K562 (cell line): Measurements from ENCODE around the gene DLGAP1. TPM values are rescaled to one million over a fixed set of nuclear protein-coding genes. Genes with fewer than 3 reads are reported as not detected.

Experiments
- ATAC-seq: fragments of 200-7000 bp; cut with Tn5 transposase; 3 replicates; pipeline ENCODE4 v1.9.1; 2020; ENCODE audit warnings: moderate library complexity
- BruUV-seq: library from RNA; stranded (reverse); fragments of 400-500 nt; replicated peaks from 2 replicates; lab custom pipeline; 2021; lab: Mats Ljungman, UMichigan
- CTCF ChIA-PET: fragments of 300-600 bp; formaldehyde crosslinking; extraction: SDS; loops from one replicate; lab custom pipeline; 2021; ENCODE audit warnings: low intra/inter-chr PET ratio; lab: Yijun Ruan, JAX
- POLR2A ChIA-PET: fragments of 300-600, 350-650 bp; sonication (Branson Sonifier 250); formaldehyde crosslinking; extraction: SDS; loops from one replicate; lab custom pipeline; 2021; ENCODE audit warnings: antibody characterized with exemption, inconsistent platforms; lab: Yijun Ruan, JAX
- DNase-seq, 4 experiments: peaks; one replicate each; pipeline versions ENCODE4 v3.0.0 to v3.0.0-alpha.2; 2011 to 2018; ENCODE audit warnings: low spot score in 3 of 4, mixed read lengths in 3 of 4; ENCODE audit errors: extremely low read depth in 1 of 4
- FAIRE-seq: peaks from 2 replicates; lab custom pipeline; 2011; peaks lifted over from hg19 to GRCh38; lab: Jason Lieb, UNC
- H2AFZ ChIP-seq: 2 replicates; pipeline ENCODE4 v1.6.0; 2011; ENCODE audit warnings: low read depth, low read length, control low read depth, inconsistent platforms
- H3K27ac ChIP-seq: fragments of 200-600 bp; 3 replicates; pipeline ENCODE4 v1.8.0; 2011; ENCODE audit warnings: low read depth, mild to moderate bottlenecking, control low read depth, inconsistent platforms, low read length, moderate library complexity, mixed read lengths; ENCODE audit errors: extremely low read depth
- H3K27me3 ChIP-seq, 2 experiments: fragments of 300-600 bp in 1 of 2; 2 replicates in 1 of 2; 3 replicates in 1 of 2; pipeline versions ENCODE4 v1.6.0 to v1.8.0; 2011; ENCODE audit warnings: inconsistent platforms in 2 of 2, low read length in 2 of 2, mild to moderate bottlenecking in 1 of 2, mixed read lengths in 1 of 2, moderate library complexity in 1 of 2; ENCODE audit not compliant: control insufficient read depth in 2 of 2, insufficient read depth in 2 of 2
- H3K36me3 ChIP-seq: fragments of 300-600 bp; 3 replicates; pipeline ENCODE4 v1.8.0; 2011; ENCODE audit warnings: mild to moderate bottlenecking, low read length, inconsistent platforms; ENCODE audit not compliant: control insufficient read depth, insufficient read depth
- H3K4me1 ChIP-seq, 2 experiments: fragments of 200-600 bp in 1 of 2; replicated peaks in 1 of 2; 2 replicates in 1 of 2; 3 replicates in 1 of 2; pipeline versions ENCODE4 v1.5.1 to v1.8.0; 2011; ENCODE audit warnings: inconsistent platforms in 2 of 2, low read length in 2 of 2, mild to moderate bottlenecking in 1 of 2, mixed read lengths in 1 of 2, moderate library complexity in 1 of 2; ENCODE audit not compliant: control insufficient read depth in 2 of 2, insufficient read depth in 2 of 2
- H3K4me2 ChIP-seq: 2 replicates; pipeline ENCODE4 v1.6.1; 2011; ENCODE audit warnings: low read length, control low read depth, inconsistent platforms, mixed read lengths; ENCODE audit not compliant: insufficient read depth
- H3K4me3 ChIP-seq: fragments of 200-600 bp; sonication (generic), shearing (Covaris generic); 2 replicates; pipeline ENCODE4 v1.5.1; 2016; ENCODE audit warnings: control low read depth, inconsistent platforms
- H3K79me2 ChIP-seq: fragments of 200-600 bp; 3 replicates; pipeline ENCODE4 v1.8.0; 2011; ENCODE audit warnings: low read length, inconsistent platforms; ENCODE audit not compliant: control insufficient read depth, insufficient read depth
- H3K9ac ChIP-seq, 2 experiments: 2 replicates each; pipeline versions ENCODE4 v1.6.0 to v1.6.1; 2011; ENCODE audit warnings: low read depth in 2 of 2, low read length in 2 of 2, control low read depth in 1 of 2, inconsistent platforms in 1 of 2, mild to moderate bottlenecking in 1 of 2, mixed read lengths in 1 of 2; ENCODE audit not compliant: insufficient read depth in 1 of 2
- H3K9me1 ChIP-seq: one replicate; pipeline ENCODE4 v1.6.0; 2011; ENCODE audit warnings: inconsistent platforms, mild to moderate bottlenecking, low read length, moderate library complexity; ENCODE audit not compliant: control insufficient read depth, insufficient read depth
- H3K9me3 ChIP-seq: replicated peaks from 2 replicates; pipeline ENCODE4 v1.5.1; 2011; ENCODE audit warnings: low read depth, low read length, inconsistent platforms; ENCODE audit not compliant: control insufficient read depth, insufficient read depth
- H4K20me1 ChIP-seq: replicated peaks from 2 replicates; pipeline ENCODE4 v1.6.1; 2011; ENCODE audit warnings: low read length, inconsistent platforms, mixed read lengths; ENCODE audit not compliant: control insufficient read depth, insufficient read depth
- AFF4 ChIP-seq: sonication (generic); formaldehyde crosslinking; IDR thresholded peaks from 2 replicates; pipeline ENCODE4 v1.8.0; 2023; ENCODE audit warnings: mild to moderate bottlenecking, missing genetic modification reagents
- CBFA2T2 ChIP-seq: fragments of 450-650 bp; conservative IDR thresholded peaks from 2 replicates; pipeline ENCODE4 v1.6.1; 2017; ENCODE audit warnings: mild to moderate bottlenecking
- HDAC1 ChIP-seq, 2 experiments: fragments of 450-650 bp; IDR thresholded peaks; 2 replicates each; pipeline ENCODE4 v1.6.1; 2016 to 2017; ENCODE audit warnings: inconsistent platforms in 1 of 2, mild to moderate bottlenecking in 1 of 2, moderate library complexity in 1 of 2
- NFXL1 ChIP-seq: fragments of 450-650 bp; formaldehyde crosslinking; IDR thresholded peaks from 2 replicates; pipeline ENCODE4 v1.4.0; 2021; ENCODE audit warnings: mild to moderate bottlenecking
- NR2F6 ChIP-seq: fragments of 450-650 bp; formaldehyde crosslinking; IDR thresholded peaks from 2 replicates; pipeline ENCODE4 v1.4.0; 2020; ENCODE audit warnings: mild to moderate bottlenecking
- ZFP91 ChIP-seq: sonication (generic); formaldehyde crosslinking; IDR thresholded peaks from 2 replicates; pipeline ENCODE4 v1.8.0; 2022; ENCODE audit warnings: mild to moderate bottlenecking, missing genetic modification reagents
- WGBS: fragments of 100-300 bp; shearing (Covaris generic); methylation state at CpG from one replicate; pipeline ENCODE4 v1.1.6; 2016; ENCODE audit warnings: low coverage, mixed read lengths; ENCODE audit not compliant: insufficient coverage; ENCODE audit errors: missing lambda C conversion rate; 5-methylcytosine and 5-hydroxymethylcytosine counted together
- in situ Hi-C: fragments of 300-500 bp; cut with MboI; formaldehyde crosslinking; loops from 4 replicates; pipeline ENCODE4 v1.15.0; 2018; ENCODE audit warnings: inconsistent platforms, mixed read lengths
- intact Hi-C: fragments of 100-400 bp; cut with micrococcal nuclease; formaldehyde crosslinking; loops from 2 replicates; pipeline ENCODE4 v1.14.2; 2022
- polyA plus RNA-seq, 8 experiments: library from polyadenylated mRNA; depleted of rRNA in 4 of 8; stranded (reverse) in 5 of 8; unstranded in 3 of 8; fragments of >200 nt; fragmentation: Nextera tagmentation in 2 of 8; fragmentation: Illumina TruSeq in 1 of 8; extraction: Ambion mirVana in 2 of 8; extraction: Trizol in 1 of 8; gene quantifications; 2 replicates each; pipeline versions ENCODE4 v1.2.1 to v1.2.3, GENCODE V29; 2011 to 2014; ENCODE audit warnings: inconsistent platforms in 1 of 8, missing spikeins in 1 of 8
- total RNA-seq, 7 experiments: library from RNA; depleted of rRNA in 6 of 7; stranded (reverse); fragments of >200 nt in 6 of 7; fragmentation: Illumina TruSeq in 2 of 7; extraction: Trizol in 2 of 7; gene quantifications; 2 replicates each; pipeline versions ENCODE4 v1.2.1 to v1.2.3, GENCODE V29; 2011 to 2021; ENCODE audit warnings: low replicate concordance in 1 of 7

DLGAP1 gene
- total and polyA plus RNA-seq, 9 of the 15 experiments (the other 6 are each of a cell fraction or from before 2014, with no cell fraction given), result 0.04 to 0.22 (median 0.08) TPM

- TF ChIP-seq ZFP91 (CRISPR knock-in tag) (no peak), NFXL1 (no peak), AFF4 (no peak), NR2F6 (no peak), HDAC1 (IDR thresholded peaks at IDR 0.05) (no peak)
- TF ChIP-seq, all 486 proteins: peak for 0
These were observed 97.5 kb downstream of the DLGAP1 start (continued) for GRCh38 chr18:4357579-4357978.

GRCh38 chr18:4356929-4357328 lies 98.2 kb downstream of the DLGAP1 start:
- no peaks in the 10 kb centered on the region for H3K27me3 ChIP-seq
- ATAC-seq (no peak), DNase-seq (no peak), FAIRE-seq (no peak)
- no peak overlapping the region for H3K27ac ChIP-seq
- ChIA-PET CTCF (no interaction called here), POLR2A (interaction anchor here (0.6 kb wide), 1 partner anchor 163 kb away, joined by 3 read pairs; no protein-coding TSS in a partner anchor)
- no peak overlapping the region for H3K4me2 ChIP-seq
- no peaks in the 10 kb centered on the region for H3K9me1 ChIP-seq
- H2AFZ ChIP-seq, result no peak overlapping the region
- TF ChIP-seq CBFA2T2, result no peak
- no peak overlapping the region for H3K9ac ChIP-seq
- H3K4me3 ChIP-seq, result no peak overlapping the region
- H3K79me2 ChIP-seq, result no peaks in the 10 kb centered on the region
- no peaks in the 10 kb centered on the region for H3K4me1 ChIP-seq
- WGBS, result 8% methylated on average over 3 of the region's 6 CpGs
- H3K36me3 ChIP-seq, result no peaks in the 10 kb centered on the region
- no TSS peak for BruUV-seq
- intact Hi-C loops (no loop called here), in situ Hi-C loops (no loop called here)
- H4K20me1 ChIP-seq, result no peaks in the 10 kb centered on the region
- no peaks in the 10 kb centered on the region for H3K9me3 ChIP-seq
